Activated T-cell treated with anti-CD3 and anti-CD28 coated beads, Interleukin-2, amount 50 U/mL, for 4 hours (primary cell): ENCODE data around the gene TNKS1BP1. TPM values are rescaled to one million over a fixed set of nuclear protein-coding genes. Genes with fewer than 3 reads are reported as not detected.

Experiments
- ATAC-seq, 2 donors: fragments of 200-7000 bp; cut with Tn5 transposase; one replicate each; pipeline ENCODE4 v1.10.0; 2021
- DNase-seq: peaks from one replicate; pipeline ENCODE4 v3.0.0-alpha.2; 2020
- H3K27me3 Mint-ChIP-seq: one replicate; pipeline ENCODE4 v1.8.0; 2021; ENCODE audit warnings: low read depth, mixed read lengths
- H3K36me3 Mint-ChIP-seq: one replicate; pipeline ENCODE4 v1.8.0; 2022; ENCODE audit warnings: mixed read lengths; ENCODE audit not compliant: insufficient read depth
- H3K4me1 Mint-ChIP-seq: one replicate; pipeline ENCODE4 v1.8.0; 2021; ENCODE audit warnings: low read depth, mixed read lengths
- H3K4me3 Mint-ChIP-seq: one replicate; pipeline ENCODE4 v1.8.0; 2021; ENCODE audit warnings: mild to moderate bottlenecking, moderate library complexity, mixed read lengths
- H3K9me3 Mint-ChIP-seq: one replicate; pipeline ENCODE4 v1.8.0; 2021; ENCODE audit warnings: mixed read lengths
- total RNA-seq, 3 donors: library from RNA; stranded (reverse); gene quantifications; one replicate each; pipeline ENCODE4 v1.2.1, GENCODE V29; 2021

TNKS1BP1 gene
- total RNA-seq, 3 donors from 2014 or later, result 27.2 to 34.3 (median 30.7) TPM

DNA sequence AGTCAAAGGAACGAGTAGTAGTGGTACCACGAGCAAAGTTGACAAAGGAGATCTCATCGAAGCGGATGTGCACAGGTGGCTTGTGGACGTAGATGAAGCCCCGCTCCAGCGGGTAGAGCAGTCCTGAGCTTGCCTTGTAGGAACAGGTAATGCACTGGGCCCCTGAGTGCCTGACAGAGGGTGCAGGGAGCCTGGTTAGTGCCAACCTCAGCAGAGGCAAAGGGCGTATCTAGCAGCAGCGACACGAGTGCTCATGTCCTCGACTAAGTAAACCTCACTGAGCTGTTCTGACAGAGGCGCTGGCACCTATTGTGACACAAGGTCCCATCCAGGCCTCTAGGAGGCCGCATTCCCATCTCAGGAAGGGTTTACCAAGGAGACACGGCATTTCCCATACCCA lies 7.0 kb upstream of the TNKS1BP1 start:
- DNase-seq (no peak), ATAC-seq (no peak)
- Mint-ChIP-seq H3K4me3 (no peak overlapping the region), H3K36me3 (peaks cover 69% of the 10 kb centered on the region), H3K27me3 (no peaks in the 10 kb centered on the region), H3K9me3 (no peaks in the 10 kb centered on the region), H3K4me1 (peaks cover 49% of the 10 kb centered on the region)

DNA sequence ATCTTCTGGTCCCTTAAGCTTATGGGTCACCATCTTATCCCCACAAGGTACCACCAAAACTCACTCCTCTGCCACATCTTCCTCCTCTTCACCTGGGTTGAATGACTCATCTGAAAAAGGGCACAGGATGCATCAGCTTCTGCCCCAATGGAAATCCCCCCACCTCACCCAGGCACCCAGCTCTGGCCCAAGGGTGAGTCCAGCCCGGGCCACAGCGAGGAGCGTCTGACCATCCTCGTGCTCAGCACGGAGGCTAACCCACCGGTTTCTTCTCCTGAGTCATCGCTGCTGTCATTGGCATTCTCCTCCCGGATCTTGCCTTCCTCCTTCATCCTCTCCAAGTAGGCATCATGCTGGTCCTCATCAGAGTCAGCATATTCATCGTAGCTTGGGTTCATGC lies 5.3 kb upstream of the TNKS1BP1 start:
- DNase-seq, result no peak
- Mint-ChIP-seq H3K4me1 (peaks cover 55% of the 10 kb centered on the region), H3K9me3 (no peaks in the 10 kb centered on the region), H3K36me3 (peaks cover 81% of the 10 kb centered on the region), H3K27me3 (no peaks in the 10 kb centered on the region), H3K4me3 (peak overlapping the region; percentile 42)
- no peak for ATAC-seq

DNA sequence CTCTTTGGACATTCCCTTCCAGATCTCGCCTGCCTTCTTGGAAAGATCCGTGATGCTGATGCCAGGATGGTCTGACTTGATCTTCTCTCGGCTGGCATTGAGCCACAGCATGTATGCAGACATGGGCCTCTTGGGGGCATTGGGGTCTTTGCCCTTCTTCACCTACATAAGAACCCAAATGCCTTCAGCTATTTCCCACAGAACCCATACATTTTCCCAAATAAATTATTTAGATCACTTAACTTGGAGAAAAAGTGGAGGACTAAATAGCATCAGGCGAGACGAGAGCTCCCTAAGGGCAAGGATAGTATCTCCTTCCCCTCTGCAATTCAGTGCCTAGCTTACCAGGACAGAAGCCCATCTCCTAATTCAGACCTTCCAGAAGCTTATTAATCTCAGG lies 3.0 kb upstream of the TNKS1BP1 start:
- H3K27me3 Mint-ChIP-seq, result no peaks in the 10 kb centered on the region
- H3K36me3 Mint-ChIP-seq, result peaks cover 65% of the 10 kb centered on the region
- peaks cover 48% of the 10 kb centered on the region for H3K4me1 Mint-ChIP-seq
- ATAC-seq (no peak), DNase-seq (no peak)
- peak overlapping the region; percentile 9 for H3K4me3 Mint-ChIP-seq
- H3K9me3 Mint-ChIP-seq, result no peaks in the 10 kb centered on the region

DNA sequence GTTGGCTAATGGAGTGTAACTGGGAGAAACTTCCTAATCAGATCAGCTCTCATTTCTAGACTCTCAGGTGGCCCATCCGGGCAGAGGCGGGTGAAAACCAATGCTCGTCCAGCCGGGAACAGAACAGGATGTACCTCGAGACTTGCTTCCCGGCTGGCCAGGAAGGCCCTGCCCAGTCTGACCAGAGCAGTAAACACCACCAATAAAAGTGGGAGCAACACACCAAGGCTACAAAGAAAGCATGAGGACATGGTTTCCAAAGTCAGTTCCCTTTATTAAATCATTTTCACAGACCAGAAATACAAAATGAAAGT lies 940 bp upstream of the TNKS1BP1 start:
- H3K27me3 Mint-ChIP-seq, result no peaks in the 10 kb centered on the region

DNA sequence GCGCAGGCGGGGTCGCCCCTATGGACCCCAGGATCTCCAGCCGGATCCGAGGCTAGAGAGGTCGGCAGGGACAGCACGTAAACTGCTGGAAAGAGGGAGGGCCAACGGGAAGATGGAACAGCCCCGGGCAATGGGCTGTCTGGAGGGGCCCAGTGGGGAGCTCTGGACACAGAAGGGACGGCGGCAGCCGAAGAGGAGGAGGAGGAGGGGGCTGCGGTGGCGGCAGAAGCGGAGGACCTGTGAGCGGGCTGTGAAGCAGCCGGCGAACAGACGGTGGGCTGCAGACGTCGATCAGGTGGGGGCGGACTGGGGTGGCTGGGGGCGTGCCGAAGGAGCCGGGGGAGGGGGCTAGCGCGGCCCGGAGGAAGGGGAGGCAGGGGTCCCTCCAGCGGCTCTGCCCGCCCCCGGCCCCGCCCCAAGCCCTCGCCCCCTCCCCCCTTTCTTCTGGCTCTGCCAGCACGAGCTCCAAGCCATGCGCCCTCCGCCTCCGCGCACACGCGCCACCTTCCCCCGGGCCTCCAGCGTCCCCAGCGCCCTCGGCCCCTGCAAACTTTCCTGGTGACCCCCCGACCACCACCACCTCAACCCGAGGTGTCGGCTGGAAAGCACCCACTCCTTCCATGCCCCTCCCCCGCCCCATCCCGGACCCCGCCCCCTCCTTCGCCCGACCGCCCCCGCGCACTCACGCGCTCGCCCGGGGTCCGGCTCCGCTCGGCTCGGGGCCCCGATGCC lies 432 bp downstream of the TNKS1BP1 start:
- peak overlapping the region; percentile 84 for H3K4me3 Mint-ChIP-seq
- no peaks in the 10 kb centered on the region for H3K27me3 Mint-ChIP-seq
- no peaks in the 10 kb centered on the region for H3K9me3 Mint-ChIP-seq
- peak; percentile 21 to 26 for ATAC-seq
- peak; percentile 29 for DNase-seq
- peaks cover 41% of the 10 kb centered on the region for H3K4me1 Mint-ChIP-seq
- H3K36me3 Mint-ChIP-seq, result peaks cover 38% of the 10 kb centered on the region

More for the DNA sequence above, 940 bp upstream of the TNKS1BP1 start:
- H3K36me3 Mint-ChIP-seq, result peaks cover 48% of the 10 kb centered on the region
- no peaks in the 10 kb centered on the region for H3K9me3 Mint-ChIP-seq
- no peak for DNase-seq
- no peak for ATAC-seq
- peaks cover 53% of the 10 kb centered on the region for H3K4me1 Mint-ChIP-seq
- peak overlapping the region; percentile 85 for H3K4me3 Mint-ChIP-seq

DNA sequence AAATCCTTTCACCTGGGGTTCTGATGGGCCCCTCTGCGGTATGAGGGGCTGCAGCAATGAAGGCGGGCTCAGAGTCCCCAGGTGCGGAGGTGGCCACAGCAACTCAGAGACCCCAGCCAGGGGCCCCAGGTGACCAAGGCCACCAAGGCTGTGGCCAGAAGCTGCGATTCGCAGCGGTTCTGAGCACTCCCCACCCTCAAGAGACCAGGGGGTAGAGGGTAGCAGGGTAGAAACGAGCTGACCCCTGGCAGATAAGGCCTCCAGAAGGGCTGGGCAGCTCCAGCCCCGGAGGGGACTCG lies 948 bp downstream of the TNKS1BP1 start:
- ATAC-seq (no peak), DNase-seq (no peak)
- no peaks in the 10 kb centered on the region for H3K27me3 Mint-ChIP-seq
- peak overlapping the region; percentile 84 for H3K4me3 Mint-ChIP-seq
- peaks cover 41% of the 10 kb centered on the region for H3K4me1 Mint-ChIP-seq
- H3K36me3 Mint-ChIP-seq, result peaks cover 38% of the 10 kb centered on the region
- no peaks in the 10 kb centered on the region for H3K9me3 Mint-ChIP-seq

DNA sequence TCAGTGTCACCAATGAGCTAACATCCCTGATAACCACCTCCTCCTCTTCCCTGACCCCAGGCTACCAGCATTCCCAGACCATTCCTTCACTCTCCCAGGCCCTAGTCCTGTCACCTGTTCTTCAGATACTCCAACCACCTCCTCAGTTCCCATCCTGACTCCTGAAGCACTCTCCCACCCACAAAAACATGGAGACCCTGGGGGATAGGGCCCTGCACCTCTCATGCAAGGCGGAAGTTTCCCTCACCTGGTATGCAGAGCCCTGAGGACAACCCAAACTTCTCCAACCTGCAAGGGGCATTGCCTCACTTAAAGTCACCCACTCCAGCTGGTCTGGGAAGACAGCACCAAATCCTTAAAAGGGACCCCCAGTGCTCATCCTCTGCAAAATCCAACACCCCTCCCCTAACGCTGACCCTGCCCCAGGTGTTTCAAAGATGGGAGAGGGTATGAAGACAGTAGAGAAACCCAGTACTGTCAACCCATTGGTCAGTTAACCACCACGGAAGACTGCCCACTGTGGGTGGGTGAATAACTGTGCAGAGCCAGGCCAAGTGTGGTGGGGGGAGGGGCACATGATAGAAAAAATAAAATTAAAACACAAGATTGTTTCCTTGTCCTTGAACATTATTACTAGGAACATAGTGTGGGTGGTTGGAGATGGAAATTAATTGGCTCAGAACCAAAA lies 1.4 kb downstream of the TNKS1BP1 start:
- no peak for ATAC-seq
- Mint-ChIP-seq H3K4me3 (peak overlapping the region; percentile 84), H3K27me3 (no peaks in the 10 kb centered on the region), H3K4me1 (peaks cover 41% of the 10 kb centered on the region), H3K9me3 (no peaks in the 10 kb centered on the region), H3K36me3 (peaks cover 33% of the 10 kb centered on the region)
- DNase-seq, result no peak

DNA sequence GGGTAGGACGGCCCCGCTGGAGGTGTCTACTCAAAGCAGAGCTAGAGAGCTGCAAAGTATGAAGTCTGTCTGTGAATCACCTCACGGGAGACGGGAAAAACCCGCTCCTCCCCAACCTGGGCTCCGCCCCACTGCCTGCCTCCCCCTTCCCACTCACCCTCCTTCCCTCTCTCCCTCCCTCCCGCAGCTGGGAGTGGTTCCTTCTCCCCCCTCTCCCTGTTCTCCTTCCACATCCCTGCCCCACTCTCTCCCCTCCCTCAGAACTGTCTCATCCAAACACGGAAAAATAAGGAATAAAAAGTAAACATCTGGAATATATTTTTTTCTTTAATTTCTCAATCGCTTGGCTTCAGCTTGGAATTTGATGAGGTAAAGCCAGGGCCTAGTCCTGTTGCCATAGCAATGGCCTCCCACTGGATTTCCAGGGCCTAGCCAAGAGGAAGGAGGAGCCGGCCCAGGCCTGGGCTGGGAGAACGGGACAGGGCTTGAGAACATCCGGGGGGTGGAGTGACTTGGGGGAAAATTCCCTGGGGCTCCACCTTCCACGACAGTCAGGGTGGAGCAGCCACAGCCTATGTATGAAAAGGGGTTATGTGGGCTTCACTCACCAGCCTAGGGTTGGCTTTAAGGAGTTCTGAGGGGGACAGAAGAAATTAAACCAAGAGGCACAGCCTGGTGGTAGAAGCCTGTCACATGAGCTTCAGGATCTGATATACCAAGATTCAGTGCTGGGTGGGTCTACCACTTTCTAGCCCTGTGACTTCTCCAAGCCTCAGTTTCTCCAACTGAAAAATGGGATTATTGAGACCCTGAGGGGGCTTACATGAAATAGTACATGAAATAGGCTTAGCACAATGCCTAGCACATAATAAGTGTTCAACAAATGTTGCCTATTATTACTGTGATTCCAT lies 2.2 kb downstream of the TNKS1BP1 start:
- no peak for DNase-seq
- H3K27me3 Mint-ChIP-seq, result no peaks in the 10 kb centered on the region
- H3K4me3 Mint-ChIP-seq, result peak overlapping the region; percentile 84
- ATAC-seq, result no peak
- H3K36me3 Mint-ChIP-seq, result peaks cover 31% of the 10 kb centered on the region
- H3K9me3 Mint-ChIP-seq, result no peaks in the 10 kb centered on the region
- H3K4me1 Mint-ChIP-seq, result peaks cover 40% of the 10 kb centered on the region

DNA sequence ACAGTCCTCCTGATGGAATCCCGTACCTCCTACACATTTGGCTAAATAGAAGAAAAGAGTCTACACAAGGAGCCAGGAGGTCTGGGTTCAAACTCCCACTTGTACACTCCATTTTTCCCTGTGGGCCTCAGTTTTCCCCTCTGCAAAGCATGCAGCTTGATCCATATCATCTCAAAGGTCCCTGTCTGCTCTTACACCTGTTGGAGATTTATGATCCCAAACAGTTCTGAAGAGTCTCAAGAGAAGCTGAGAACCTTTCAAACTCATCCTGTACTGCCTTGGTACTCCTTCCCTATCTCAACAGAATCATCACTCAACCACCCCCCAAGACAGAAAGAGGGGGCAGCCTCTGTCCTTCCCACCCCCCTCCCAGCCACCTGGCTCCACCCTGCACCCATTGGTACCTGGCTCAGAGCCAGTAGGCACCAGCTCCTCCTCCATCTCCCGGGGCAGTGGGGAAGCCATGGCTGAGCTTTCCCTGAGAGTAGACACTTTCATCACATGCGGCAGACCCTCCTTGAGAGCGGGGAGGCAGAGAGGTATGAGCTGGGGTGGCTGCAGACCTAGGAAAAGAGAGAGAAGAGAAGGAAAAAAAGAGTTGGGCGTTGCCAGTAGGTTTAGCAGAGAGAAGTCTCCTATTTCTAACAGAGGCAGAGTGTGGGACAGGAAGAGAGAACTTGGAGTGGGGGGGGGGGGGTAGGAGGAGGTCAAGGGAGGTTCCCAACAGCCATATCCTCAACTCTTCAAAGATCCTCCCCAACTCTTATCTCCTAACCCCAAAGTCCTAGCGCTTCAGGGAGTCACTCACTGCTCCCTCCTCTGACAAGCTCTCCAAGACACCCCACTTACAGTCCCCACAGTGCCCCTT lies 3.1 kb downstream of the TNKS1BP1 start:
- Mint-ChIP-seq H3K4me1 (peaks cover 36% of the 10 kb centered on the region), H3K27me3 (no peaks in the 10 kb centered on the region), H3K36me3 (peaks cover 22% of the 10 kb centered on the region), H3K4me3 (peak overlapping the region; percentile 11), H3K9me3 (no peaks in the 10 kb centered on the region)
- DNase-seq, result no peak
- no peak for ATAC-seq

DNA sequence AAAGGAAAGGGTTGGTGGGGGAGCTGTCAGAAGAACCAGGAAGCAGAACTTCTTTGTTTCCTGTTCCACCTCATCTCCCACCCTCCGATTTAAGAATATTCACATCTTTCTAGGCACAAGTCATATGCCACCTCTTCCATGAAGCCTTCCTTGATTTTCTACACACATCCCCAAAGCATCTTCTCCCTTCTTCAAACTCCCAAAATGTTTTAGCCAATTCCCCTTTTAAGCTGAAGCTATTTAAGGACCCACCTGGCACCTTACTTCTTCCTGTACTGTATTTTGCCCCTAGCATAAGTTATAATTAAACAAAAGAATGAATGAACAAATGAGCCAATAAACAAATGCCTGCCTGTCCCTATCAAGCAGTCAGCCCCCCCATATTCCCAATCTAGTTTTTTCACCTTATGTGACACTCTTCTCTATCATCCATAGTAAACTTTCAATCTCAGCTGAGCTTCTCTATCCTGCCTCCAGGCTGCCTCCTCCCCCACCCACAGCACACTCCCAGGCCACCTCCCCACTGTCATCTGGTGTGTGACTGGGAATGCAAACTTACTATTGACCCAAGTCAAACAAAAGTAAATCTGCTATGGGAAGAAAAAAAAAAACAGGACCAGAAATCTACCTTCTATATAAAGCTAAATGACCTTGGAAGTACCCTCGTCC lies 3.9 kb downstream of the TNKS1BP1 start:
- Mint-ChIP-seq H3K4me3 (no peak overlapping the region), H3K27me3 (no peaks in the 10 kb centered on the region), H3K9me3 (no peaks in the 10 kb centered on the region), H3K4me1 (peaks cover 28% of the 10 kb centered on the region), H3K36me3 (peaks cover 18% of the 10 kb centered on the region)
- DNase-seq (no peak), ATAC-seq (no peak)

DNA sequence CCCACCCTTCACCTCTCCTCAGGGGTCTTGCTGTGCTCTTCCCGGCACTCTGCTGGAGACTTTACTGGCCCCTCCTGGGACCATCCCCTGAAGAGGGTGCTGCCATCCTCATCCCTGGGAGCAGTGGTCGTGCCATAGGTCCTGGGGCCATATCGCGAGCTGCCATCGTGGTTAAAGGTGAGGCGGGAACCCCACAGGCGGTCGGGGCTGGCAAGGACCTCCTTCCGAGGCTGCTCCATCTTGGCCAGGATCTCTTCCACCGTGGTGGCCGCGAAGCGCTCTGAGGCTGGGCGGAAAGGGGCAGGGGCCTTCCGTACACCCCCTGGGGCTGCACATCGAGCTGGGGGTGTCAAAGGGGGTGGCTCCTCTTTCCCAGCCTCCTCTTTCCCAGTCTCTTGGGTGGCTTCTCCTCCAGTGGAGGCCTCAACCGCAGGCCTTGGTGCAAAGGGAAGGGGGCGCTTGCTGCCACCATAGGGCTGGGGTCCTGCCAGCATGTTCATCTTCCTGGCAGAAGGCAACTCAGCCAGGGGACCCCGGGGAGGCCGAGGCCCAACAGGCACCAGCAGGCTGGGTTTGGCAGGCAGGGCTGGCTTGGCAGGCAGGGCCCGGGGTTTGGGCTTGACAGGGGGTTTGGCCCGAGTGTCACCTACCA lies 4.6 kb downstream of the TNKS1BP1 start:
- Mint-ChIP-seq H3K9me3 (no peaks in the 10 kb centered on the region), H3K4me3 (no peak overlapping the region), H3K4me1 (peaks cover 22% of the 10 kb centered on the region), H3K36me3 (peaks cover 13% of the 10 kb centered on the region), H3K27me3 (no peaks in the 10 kb centered on the region)
- no peak for DNase-seq
- no peak for ATAC-seq

DNA sequence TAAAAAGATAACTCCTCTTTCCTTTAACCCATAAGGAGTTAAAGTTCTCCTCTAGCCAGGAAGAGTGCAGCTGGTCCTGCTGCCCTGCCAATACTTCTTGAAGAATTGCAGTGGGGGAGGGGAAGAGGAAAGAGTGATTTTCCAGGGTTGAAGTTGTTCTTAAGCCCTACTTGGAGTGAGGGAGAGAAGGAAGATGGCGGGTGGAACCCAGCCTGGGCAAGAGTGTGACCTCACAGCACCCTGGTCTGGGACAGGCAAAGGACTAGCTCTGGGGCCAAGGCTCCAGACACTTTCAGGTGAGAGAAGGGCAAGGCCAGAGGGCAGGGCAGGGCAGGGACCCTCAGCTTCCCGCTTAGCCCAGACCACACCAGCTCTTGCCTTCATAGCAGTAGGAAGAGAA lies 6.6 kb downstream of the TNKS1BP1 start:
- no peaks in the 10 kb centered on the region for H3K9me3 Mint-ChIP-seq
- DNase-seq (no peak), ATAC-seq (no peak)
- H3K27me3 Mint-ChIP-seq, result no peaks in the 10 kb centered on the region
- H3K36me3 Mint-ChIP-seq, result peaks cover 13% of the 10 kb centered on the region
- H3K4me3 Mint-ChIP-seq, result no peak overlapping the region
- peaks cover 12% of the 10 kb centered on the region for H3K4me1 Mint-ChIP-seq

DNA sequence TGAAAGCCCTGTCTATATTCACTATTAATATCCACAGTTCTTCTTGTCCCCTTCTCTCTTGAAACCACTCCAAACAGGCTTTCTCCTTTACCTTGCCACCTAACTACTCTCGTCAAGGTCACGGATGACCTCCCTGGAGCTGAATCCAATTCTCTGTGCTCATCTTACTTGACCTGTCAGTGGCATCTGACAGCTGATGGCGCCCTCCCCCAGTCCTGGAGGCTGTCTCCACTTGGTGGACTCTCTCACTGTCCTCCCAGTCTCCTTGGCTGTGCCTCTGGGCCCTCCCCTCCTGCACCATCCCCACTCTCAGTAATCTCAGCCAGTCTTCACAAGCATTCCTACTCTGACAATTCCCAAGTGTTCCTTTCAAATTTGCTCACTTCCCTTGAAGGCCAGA lies 8.7 kb downstream of the TNKS1BP1 start:
- Mint-ChIP-seq H3K4me1 (peaks cover 7% of the 10 kb centered on the region), H3K9me3 (no peaks in the 10 kb centered on the region), H3K4me3 (no peak overlapping the region), H3K27me3 (no peaks in the 10 kb centered on the region), H3K36me3 (peaks cover 15% of the 10 kb centered on the region)
- no peak for DNase-seq
- ATAC-seq, result no peak
